Fibroblast of lung (primary cell): Measurements from ENCODE around the gene TBC1D22A.

ENCODE experiments used
- EZH2 ChIP-seq: IDR thresholded peaks from 2 replicates; pipeline ENCODE4 v1.5.1; 2012; ENCODE audit warnings: low read length, control low read depth, mild to moderate bottlenecking; ENCODE audit errors: missing control alignments
- TF ChIP-seq, protein P1 (sequence below), 2 donors: IDR thresholded peaks in 1 of 2; conservative IDR thresholded peaks in 1 of 2; 1 replicate in 1 of 2; 2 replicates in 1 of 2; pipeline ENCODE4 v1.5.1; 2011 to 2012; ENCODE audit warnings: low read length in 2 of 2, control low read depth in 1 of 2, inconsistent platforms in 1 of 2, low read depth in 1 of 2, mild to moderate bottlenecking in 1 of 2

DNA sequence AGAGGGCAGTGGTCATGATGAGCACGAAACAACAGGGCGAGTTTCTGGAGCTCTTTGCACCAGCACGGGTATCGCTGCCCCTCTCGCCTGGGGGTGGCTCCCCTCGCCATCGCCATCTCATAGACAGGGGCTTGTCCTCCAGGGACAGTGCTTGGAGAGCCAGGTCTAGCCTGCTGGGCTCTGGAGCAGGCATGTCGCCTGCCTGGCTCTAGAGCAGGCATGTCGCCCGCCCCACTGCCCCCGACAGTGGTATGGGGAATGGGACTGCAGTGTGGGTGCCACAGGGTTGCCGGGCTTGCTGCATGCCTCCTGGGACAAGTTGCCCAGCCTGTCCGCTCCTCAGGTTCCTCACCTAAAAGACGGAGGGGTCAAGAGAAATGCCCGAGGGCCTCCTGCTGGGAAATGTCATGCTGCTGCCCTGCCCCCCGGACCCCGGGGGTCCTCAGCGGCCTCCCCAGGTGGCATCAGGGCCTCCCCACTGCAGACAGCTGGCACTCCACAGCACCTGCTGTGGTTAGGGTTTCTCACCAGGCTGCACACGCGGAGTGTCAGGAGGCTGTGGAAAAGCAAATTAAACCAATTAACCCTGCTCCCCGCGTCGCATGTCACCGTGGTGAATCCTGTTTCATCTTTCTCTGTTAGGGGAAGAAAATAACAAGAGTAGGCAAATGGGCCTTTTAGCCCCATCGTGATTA is 403.0 kb downstream of the TBC1D22A start:
- TF ChIP-seq, protein P1, sequence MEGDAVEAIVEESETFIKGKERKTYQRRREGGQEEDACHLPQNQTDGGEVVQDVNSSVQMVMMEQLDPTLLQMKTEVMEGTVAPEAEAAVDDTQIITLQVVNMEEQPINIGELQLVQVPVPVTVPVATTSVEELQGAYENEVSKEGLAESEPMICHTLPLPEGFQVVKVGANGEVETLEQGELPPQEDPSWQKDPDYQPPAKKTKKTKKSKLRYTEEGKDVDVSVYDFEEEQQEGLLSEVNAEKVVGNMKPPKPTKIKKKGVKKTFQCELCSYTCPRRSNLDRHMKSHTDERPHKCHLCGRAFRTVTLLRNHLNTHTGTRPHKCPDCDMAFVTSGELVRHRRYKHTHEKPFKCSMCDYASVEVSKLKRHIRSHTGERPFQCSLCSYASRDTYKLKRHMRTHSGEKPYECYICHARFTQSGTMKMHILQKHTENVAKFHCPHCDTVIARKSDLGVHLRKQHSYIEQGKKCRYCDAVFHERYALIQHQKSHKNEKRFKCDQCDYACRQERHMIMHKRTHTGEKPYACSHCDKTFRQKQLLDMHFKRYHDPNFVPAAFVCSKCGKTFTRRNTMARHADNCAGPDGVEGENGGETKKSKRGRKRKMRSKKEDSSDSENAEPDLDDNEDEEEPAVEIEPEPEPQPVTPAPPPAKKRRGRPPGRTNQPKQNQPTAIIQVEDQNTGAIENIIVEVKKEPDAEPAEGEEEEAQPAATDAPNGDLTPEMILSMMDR (conservative IDR thresholded peaks at IDR 0.05 in 1 of 2, IDR thresholded peaks at IDR 0.05 in 1 of 2; ENCODE audit: low read depth in 1 of 2, low read length in 2 of 2) = no peak
- TF ChIP-seq EZH2 = no peak
